Right atrium auricular region (tissue), 2 donors: Measurements from ENCODE around the gene DNAJB6. TPM values are rescaled to one million over a fixed set of nuclear protein-coding genes. Genes with fewer than 3 reads are reported as not detected.

Source experiments
- DNase-seq: peaks from one replicate; pipeline ENCODE4 v3.0.0-alpha.2; 2019; ENCODE audit warnings: low spot score
- H3K27ac ChIP-seq, 2 donors: fragments of 200-600 bp; sonication (generic); 1 replicate in 1 of 2; 2 replicates in 1 of 2; pipeline ENCODE4 v1.5.1; 2016 to 2019
- H3K27me3 ChIP-seq, 2 donors: fragments of 200-600 bp; sonication (generic); one replicate each; pipeline versions ENCODE4 v1.5.1 to v1.6.0; 2017 to 2019
- H3K36me3 ChIP-seq: fragments of 200-600 bp; sonication (generic); one replicate; pipeline ENCODE4 v1.5.1; 2016
- H3K4me1 ChIP-seq, 2 donors: fragments of 200-600 bp; sonication (generic); one replicate each; pipeline versions ENCODE4 v1.5.1 to v1.6.0; 2017 to 2019
- H3K4me3 ChIP-seq, 2 donors: fragments of 200-600 bp; sonication (generic); 1 replicate in 1 of 2; 2 replicates in 1 of 2; pipeline ENCODE4 v1.5.1; 2017 to 2019; ENCODE audit warnings: mild to moderate bottlenecking in 1 of 2, moderate library complexity in 1 of 2
- H3K9me3 ChIP-seq, 2 donors: fragments of 200-600 bp; sonication (generic); one replicate each; pipeline ENCODE4 v1.5.1; 2019
- CTCF ChIP-seq, 2 donors: fragments of 200-600 bp; sonication (generic); IDR thresholded peaks; one replicate each; pipeline ENCODE4 v1.5.1; 2019; ENCODE audit warnings: antibody characterized with exemption in 2 of 2
- total RNA-seq, 2 donors: library from RNA; depleted of rRNA; stranded (reverse); fragments of >200 nt; gene quantifications; one replicate each; pipeline ENCODE4 v1.1.0, GENCODE V29; 2016

The DNAJB6 gene
- total RNA-seq, 2 donors from 2014 or later: 134 to 137 TPM

GRCh38 chr7:157406971-157407370, 70.2 kb downstream of the DNAJB6 start:
- no peak for TF ChIP-seq CTCF (IDR thresholded peaks at IDR 0.05)
- Histone ChIP-seq H3K4me3 (no peak overlapping the region), H3K27ac (no peak overlapping the region), H3K9me3 (no peaks in the 10 kb centered on the region), H3K27me3 (no peaks in the 10 kb centered on the region), H3K4me1 (peaks cover 0 to 42% of the 10 kb centered on the region in 2 donors), H3K36me3 (peaks cover 37% of the 10 kb centered on the region)
- no peak for DNase-seq

GRCh38 chr7:157407512-157408257, 70.9 kb downstream of the DNAJB6 start:
- no peaks in the 10 kb centered on the region for H3K9me3 ChIP-seq
- H3K4me3 ChIP-seq: no peak overlapping the region
- peaks cover 34% of the 10 kb centered on the region for H3K36me3 ChIP-seq
- DNase-seq: no peak
- H3K4me1 ChIP-seq: peaks cover 0 to 41% of the 10 kb centered on the region in 2 donors
- no peak for TF ChIP-seq CTCF (IDR thresholded peaks at IDR 0.05)
- H3K27me3 ChIP-seq: no peaks in the 10 kb centered on the region
- no peak overlapping the region for H3K27ac ChIP-seq

- TF ChIP-seq CTCF (IDR thresholded peaks at IDR 0.05): no peak
- H3K27ac ChIP-seq: peak overlapping the region in 1 of 2 donors; percentile 65
- no peak for DNase-seq
- H3K9me3 ChIP-seq: no peaks in the 10 kb centered on the region
- no peaks in the 10 kb centered on the region for H3K27me3 ChIP-seq
- H3K4me1 ChIP-seq: peaks cover 0 to 33% of the 10 kb centered on the region in 2 donors
- no peak overlapping the region for H3K4me3 ChIP-seq
- peaks cover 34% of the 10 kb centered on the region for H3K36me3 ChIP-seq
Measured at GRCh38 chr7:157408258-157409101, 71.7 kb downstream of the DNAJB6 start.

GRCh38 chr7:157409149-157409752, 72.4 kb downstream of the DNAJB6 start:
- H3K27ac ChIP-seq: peak overlapping the region in 1 of 2 donors; percentile 65
- no peak overlapping the region for H3K4me3 ChIP-seq
- no peak for TF ChIP-seq CTCF (IDR thresholded peaks at IDR 0.05)
- no peaks in the 10 kb centered on the region for H3K27me3 ChIP-seq
- H3K36me3 ChIP-seq: peaks cover 37% of the 10 kb centered on the region
- DNase-seq: no peak
- H3K9me3 ChIP-seq: no peaks in the 10 kb centered on the region
- H3K4me1 ChIP-seq: peaks cover 0 to 29% of the 10 kb centered on the region in 2 donors

GRCh38 chr7:157409753-157410727, 73.2 kb downstream of the DNAJB6 start:
- H3K4me1 ChIP-seq: peaks cover 0 to 24% of the 10 kb centered on the region in 2 donors
- peaks cover 42% of the 10 kb centered on the region for H3K36me3 ChIP-seq
- no peaks in the 10 kb centered on the region for H3K27me3 ChIP-seq
- TF ChIP-seq CTCF (IDR thresholded peaks at IDR 0.05): no peak
- H3K9me3 ChIP-seq: no peaks in the 10 kb centered on the region
- no peak for DNase-seq
- H3K4me3 ChIP-seq: no peak overlapping the region
- H3K27ac ChIP-seq: peak overlapping the region in 1 of 2 donors; percentile 65
